Activated CD8-positive, alpha-beta memory T cell treated with anti-CD3 and anti-CD28 coated beads for 1 hour (primary cell): Measurements from ENCODE around the gene RNU7-1.
A peak's percentile ranks its signal among the peaks of the same experiment; 100 is the strongest.

Experiments
- DNase-seq, 2 donors: peaks; one replicate each; pipeline ENCODE4 v3.0.0-alpha.2; 2020; ENCODE audit warnings: low read depth in 1 of 2; ENCODE audit errors: extremely low read depth in 1 of 2

The RNU7-1 gene

GRCh38 chr12:6963016-6963731 lies 19.6 kb downstream of the RNU7-1 start:
- DNase-seq: no peak

- DNase-seq: no peak
Measured at GRCh38 chr12:6963791-6964413, 20.3 kb downstream of the RNU7-1 start.

DNA sequence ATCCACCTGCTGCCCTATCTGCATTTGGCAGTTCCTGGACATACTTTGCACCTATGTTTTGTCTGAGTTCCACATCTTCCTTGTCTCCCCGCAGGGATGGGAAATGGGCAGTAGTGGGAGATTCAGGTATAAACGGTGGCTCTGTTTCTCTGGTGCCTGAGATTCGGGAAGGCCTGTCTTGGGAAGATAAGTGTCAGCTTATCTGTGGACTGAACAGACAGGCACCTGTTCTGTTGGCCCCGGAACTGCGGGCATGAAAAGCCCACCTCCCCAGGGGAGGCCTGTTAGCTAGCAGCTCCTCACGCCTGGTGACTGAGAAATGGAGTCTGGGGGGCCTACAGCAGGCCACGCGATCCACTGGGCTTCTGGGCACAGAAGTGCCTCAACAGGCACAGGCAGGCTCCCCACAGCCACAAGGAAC lies 21.0 kb downstream of the RNU7-1 start:
- DNase-seq: no peak

- peak; percentile 73 to 81 for DNase-seq
Measured at GRCh38 chr12:6965026-6965661, 21.5 kb downstream of the RNU7-1 start.

DNA sequence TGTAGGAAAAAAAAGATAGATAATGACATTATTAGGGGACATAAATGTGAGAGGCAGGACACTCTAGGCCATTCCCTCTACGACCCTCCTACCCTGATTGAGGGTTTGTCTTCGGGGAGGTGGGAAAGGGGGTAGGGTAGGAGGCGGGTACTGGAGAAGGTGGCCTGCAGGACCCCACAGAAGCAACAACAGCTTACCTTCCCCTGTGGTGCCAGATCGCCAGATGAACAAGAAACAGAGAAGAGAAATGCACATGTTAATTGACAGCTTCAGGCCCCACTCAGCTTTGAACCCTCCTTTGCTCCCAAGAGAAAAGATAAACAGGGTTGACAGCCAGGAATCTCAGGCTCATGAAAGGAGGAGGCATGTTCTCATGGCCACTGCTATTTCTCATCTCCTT lies 22.1 kb downstream of the RNU7-1 start:
- no peak for DNase-seq

DNA sequence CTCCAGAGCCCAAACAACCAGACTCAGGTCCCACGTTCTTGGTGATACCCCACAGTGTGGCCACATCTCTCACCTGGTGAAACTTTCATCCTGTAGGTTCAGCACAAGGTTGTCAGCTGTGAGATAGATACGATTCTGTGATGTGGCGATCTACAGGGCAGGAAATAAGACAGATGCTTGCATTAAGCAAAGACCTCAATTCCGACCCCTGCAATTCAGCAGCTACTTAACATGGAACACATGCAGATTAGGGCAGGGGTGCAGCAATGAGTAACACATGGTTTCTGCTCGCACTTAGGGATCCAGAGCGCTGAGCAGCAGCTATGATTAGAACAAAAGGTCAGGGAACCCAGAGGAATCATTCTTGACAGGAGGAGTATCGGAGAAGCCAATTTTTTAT lies 22.7 kb downstream of the RNU7-1 start:
- no peak for DNase-seq

GRCh38 chr12:6967651-6968100 lies 24.1 kb downstream of the RNU7-1 start:
- DNase-seq: no peak

DNA sequence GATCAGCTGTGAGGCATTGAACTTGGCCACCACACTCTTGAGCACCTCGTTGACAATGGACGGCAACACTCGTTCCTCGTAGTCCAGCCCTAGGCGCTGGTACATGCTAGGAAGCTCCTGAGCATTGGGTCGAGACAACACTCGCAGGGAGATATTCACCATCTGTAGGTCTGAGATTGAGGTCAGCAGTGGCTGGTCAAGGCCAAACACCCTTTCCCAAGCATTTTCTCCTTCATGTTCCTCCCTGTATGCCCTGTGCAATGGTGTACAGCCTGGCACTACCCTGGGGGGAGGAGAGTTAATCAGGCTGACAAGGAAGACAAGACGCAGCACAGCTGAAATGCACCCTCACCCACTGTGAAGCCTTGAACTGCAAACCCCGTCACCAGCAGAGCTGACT lies 24.8 kb downstream of the RNU7-1 start:
- DNase-seq: no peak

GRCh38 chr12:6970096-6970527 lies 26.5 kb downstream of the RNU7-1 start:
- no peak for DNase-seq

- no peak for DNase-seq
Measured at GRCh38 chr12:6974180-6974579, 30.6 kb downstream of the RNU7-1 start.

- DNase-seq: no peak
Measured at GRCh38 chr12:6975297-6976032, 31.8 kb downstream of the RNU7-1 start.

- DNase-seq: no peak
Measured at GRCh38 chr12:6977653-6978052, 34.0 kb downstream of the RNU7-1 start.

DNA sequence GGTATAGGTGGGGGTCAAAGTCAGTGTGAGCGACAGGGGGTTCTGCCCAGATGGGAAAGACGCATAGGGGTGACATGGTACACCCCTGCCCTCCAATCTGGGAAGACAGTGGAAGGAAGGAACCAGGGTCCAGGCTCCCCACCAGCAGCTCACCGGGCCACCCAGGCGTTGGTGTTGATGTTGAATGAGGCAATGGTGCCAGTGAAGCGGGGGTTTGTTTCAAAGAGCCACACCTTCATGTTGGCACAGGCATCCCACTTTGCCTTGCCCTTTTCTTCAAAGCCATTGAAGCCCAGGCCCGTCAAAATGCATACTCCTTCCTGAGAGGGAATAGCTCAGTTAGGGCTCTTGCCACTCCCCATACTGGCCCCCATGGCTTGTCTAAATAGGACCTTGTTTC lies 34.6 kb downstream of the RNU7-1 start:
- DNase-seq: no peak

- no peak for DNase-seq
Measured at GRCh38 chr12:6978611-6979011, 35.0 kb downstream of the RNU7-1 start.

- no peak for DNase-seq
Measured at GRCh38 chr12:6979021-6979420, 35.4 kb downstream of the RNU7-1 start.

DNA sequence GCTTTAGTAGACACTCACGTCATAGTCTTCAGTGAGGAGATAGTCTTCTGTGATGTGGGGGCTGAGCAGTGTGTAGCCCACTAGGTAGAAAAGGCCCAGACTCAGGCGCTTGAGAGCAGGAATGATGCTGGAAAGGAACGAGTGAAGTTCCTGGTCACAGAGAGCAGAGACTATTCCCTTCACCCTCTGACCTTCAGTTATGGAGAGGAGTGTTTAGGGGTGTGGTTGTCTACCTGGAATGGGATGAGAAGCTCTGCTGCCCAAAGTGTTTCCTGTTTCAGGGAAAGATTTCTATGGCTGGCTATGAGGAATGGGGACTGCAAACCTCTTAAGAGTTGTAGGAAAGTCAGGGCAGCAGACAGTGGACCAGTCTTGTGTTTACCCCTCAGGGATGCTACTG lies 35.8 kb downstream of the RNU7-1 start:
- DNase-seq: no peak

- no peak for DNase-seq
Measured at GRCh38 chr12:6980075-6980474, 36.5 kb downstream of the RNU7-1 start.

DNA sequence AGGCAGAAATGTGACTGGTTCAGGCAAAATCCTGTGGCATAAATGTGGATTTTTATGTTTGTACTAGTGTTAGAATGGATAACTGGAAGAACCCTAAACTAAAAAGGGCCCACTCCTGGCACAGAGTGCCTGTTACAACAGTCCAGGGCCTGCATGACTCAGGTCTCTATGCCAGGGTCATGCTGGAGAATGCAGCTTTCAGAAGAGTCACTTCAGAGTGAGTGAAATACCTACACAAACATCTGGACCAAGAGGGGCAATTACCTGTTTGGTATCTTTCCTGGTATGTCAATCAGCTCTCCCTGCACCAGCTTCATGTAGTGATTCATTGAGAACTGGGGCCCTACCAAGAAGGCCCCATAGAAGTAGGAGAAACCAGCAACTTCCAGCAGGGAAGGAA lies 37.1 kb downstream of the RNU7-1 start:
- no peak for DNase-seq

- no peak for DNase-seq
Measured at GRCh38 chr12:6981152-6982052, 37.8 kb downstream of the RNU7-1 start.

GRCh38 chr12:6982532-6982931 lies 38.9 kb downstream of the RNU7-1 start:
- DNase-seq: no peak
